ENCODE data around the gene TIGIT. TPM values are rescaled to one million over a fixed set of nuclear protein-coding genes. Genes with fewer than 3 reads are reported as not detected.

Gene TIGIT
- total RNA-seq, 2 experiments from 2014 or later: 7.3 to 8.8 TPM

GRCh38 chr3:114290911-114291901 lies 2.6 kb upstream of the TIGIT start:
- no peaks in the 10 kb centered on the region for H3K36me3 Mint-ChIP-seq (ENCODE audit: low read depth)
- peak overlapping the region; percentile 33 for H3K4me3 Mint-ChIP-seq
- peak overlapping the region; percentile 85 for H3K27ac Mint-ChIP-seq
- no peaks in the 10 kb centered on the region for H3K9me3 Mint-ChIP-seq
- peaks cover 7% of the 10 kb centered on the region for H3K4me1 Mint-ChIP-seq (ENCODE audit: low read depth)
- DNase-seq: peak; percentile 93
- intact Hi-C loops (cut with micrococcal nuclease): loop anchor here (1.0 to 2.0 kb wide), 5 partner anchors 45 to 139 kb away; no protein-coding TSS in a partner anchor
- CTCF ChIA-PET: interaction anchor here (0.5 to 3.3 kb wide), 40 partner anchors 10 to 509 kb away, joined by 3 to 25 read pairs (median 5); no protein-coding TSS in a partner anchor
- no peaks in the 10 kb centered on the region for H3K27me3 Mint-ChIP-seq (ENCODE audit: low read depth)

DNA sequence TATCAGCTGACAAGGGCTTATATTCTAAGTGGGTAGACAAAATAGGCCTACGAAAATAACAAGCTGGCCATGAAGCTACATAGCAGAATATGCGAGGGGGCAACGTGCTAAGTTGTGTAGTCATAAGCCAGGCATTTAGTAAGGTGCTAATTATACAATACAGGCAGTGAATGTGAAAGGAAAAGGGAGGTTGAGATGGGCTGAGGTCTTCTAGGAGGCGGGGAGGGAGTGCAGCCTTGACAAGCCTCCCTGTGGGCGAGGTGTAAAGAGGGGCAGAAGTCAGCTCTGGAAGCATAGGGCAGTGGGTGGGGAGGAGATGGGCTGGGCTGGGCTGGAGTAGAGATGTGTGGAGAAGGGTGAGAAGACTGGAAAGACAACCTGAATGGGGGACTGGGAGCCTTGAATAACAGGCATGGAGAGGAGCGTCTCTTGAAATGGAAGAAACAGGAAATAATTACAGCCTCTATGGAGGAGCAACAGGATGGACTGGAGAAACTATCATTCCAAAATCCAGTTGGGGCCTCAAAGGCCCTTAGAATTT lies 1.2 kb downstream of the TIGIT start:
- intact Hi-C loops (cut with micrococcal nuclease): no loop called here
- Mint-ChIP-seq H3K4me1 (ENCODE audit: low read depth) (peaks cover 10% of the 10 kb centered on the region), H3K27me3 (ENCODE audit: low read depth) (no peaks in the 10 kb centered on the region), H3K36me3 (ENCODE audit: low read depth) (no peaks in the 10 kb centered on the region), H3K9me3 (no peaks in the 10 kb centered on the region), H3K4me3 (peak overlapping the region; percentile 39), H3K27ac (peak overlapping the region; percentile 54)
- no peak for DNase-seq
- CTCF ChIA-PET: interaction anchor here (1.2 kb wide), 1 partner anchor 140 kb away, joined by 3 read pairs; no protein-coding TSS in a partner anchor

- H3K27ac Mint-ChIP-seq: peak overlapping the region; percentile 38
- no peaks in the 10 kb centered on the region for H3K9me3 Mint-ChIP-seq
- H3K4me1 Mint-ChIP-seq (ENCODE audit: low read depth): peaks cover 8% of the 10 kb centered on the region
- H3K27me3 Mint-ChIP-seq (ENCODE audit: low read depth): no peaks in the 10 kb centered on the region
- CTCF ChIA-PET: interaction anchor here (0.6 kb wide), 1 partner anchor 141 kb away, joined by 3 read pairs; no protein-coding TSS in a partner anchor
- DNase-seq: no peak
- no peaks in the 10 kb centered on the region for H3K36me3 Mint-ChIP-seq (ENCODE audit: low read depth)
- H3K4me3 Mint-ChIP-seq: no peak overlapping the region
- intact Hi-C loops (cut with micrococcal nuclease): no loop called here
These were observed 2.1 kb downstream of the TIGIT start for GRCh38 chr3:114295946-114296345.

- no peak overlapping the region for H3K27ac Mint-ChIP-seq
- H3K4me3 Mint-ChIP-seq: no peak overlapping the region
- intact Hi-C loops (cut with micrococcal nuclease): loop anchor here (1.0 kb wide), 1 partner anchor 147 kb away; no protein-coding TSS in a partner anchor
- CTCF ChIA-PET: interaction anchor here (0.6 to 4.2 kb wide), 6 partner anchors 8 to 147 kb away, joined by 3 to 15 read pairs (median 4); no protein-coding TSS in a partner anchor
- H3K9me3 Mint-ChIP-seq: no peaks in the 10 kb centered on the region
- DNase-seq: peak; percentile 43
- peaks cover 4% of the 10 kb centered on the region for H3K4me1 Mint-ChIP-seq (ENCODE audit: low read depth)
- no peaks in the 10 kb centered on the region for H3K36me3 Mint-ChIP-seq (ENCODE audit: low read depth)
- H3K27me3 Mint-ChIP-seq (ENCODE audit: low read depth): no peaks in the 10 kb centered on the region
These were observed 5.6 kb downstream of the TIGIT start for GRCh38 chr3:114299421-114299820.

DNA sequence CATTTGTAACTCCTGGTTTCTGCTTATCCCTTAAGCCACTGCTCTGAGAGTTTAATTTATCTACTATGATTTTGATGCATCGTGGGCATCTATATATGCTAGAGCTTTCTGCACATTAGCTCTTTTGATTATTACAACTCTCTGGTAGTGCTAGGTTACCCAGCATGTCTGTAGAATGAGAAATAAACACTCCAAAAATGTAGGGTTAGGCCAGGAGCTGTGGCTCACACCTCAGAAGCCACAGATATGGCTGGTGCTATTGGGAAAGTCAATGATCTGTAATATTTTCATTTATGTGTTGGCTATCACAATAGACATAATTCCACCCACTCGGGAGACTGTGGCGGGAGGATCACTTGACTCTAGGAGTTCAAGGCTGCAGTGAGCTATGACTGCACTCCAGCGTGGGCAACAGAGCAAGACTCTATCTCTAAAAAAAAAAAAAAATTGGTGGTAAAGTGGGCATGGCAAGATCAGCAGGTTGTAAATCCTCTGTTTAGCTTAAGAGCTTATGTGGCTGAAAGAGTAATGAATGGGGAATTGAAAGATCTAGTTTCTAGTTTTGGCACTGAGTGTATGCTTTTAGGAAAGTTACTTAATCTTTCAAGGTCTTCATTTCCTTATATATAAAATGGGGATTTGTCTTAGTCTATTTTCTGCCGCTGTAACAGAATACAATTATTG lies 6.3 kb downstream of the TIGIT start:
- H3K27ac Mint-ChIP-seq: no peak overlapping the region
- no peak overlapping the region for H3K4me3 Mint-ChIP-seq
- no peaks in the 10 kb centered on the region for H3K27me3 Mint-ChIP-seq (ENCODE audit: low read depth)
- no peak for DNase-seq
- CTCF ChIA-PET: interaction anchor here (0.6 to 4.2 kb wide), 5 partner anchors 9 to 148 kb away, joined by 4 to 15 read pairs (median 4); no protein-coding TSS in a partner anchor
- intact Hi-C loops (cut with micrococcal nuclease): loop anchor here (1.0 kb wide), 1 partner anchor 148 kb away; no protein-coding TSS in a partner anchor
- no peaks in the 10 kb centered on the region for H3K36me3 Mint-ChIP-seq (ENCODE audit: low read depth)
- H3K9me3 Mint-ChIP-seq: no peaks in the 10 kb centered on the region
- H3K4me1 Mint-ChIP-seq (ENCODE audit: low read depth): peaks cover 4% of the 10 kb centered on the region

- CTCF ChIA-PET: interaction anchor here (1.0 to 1.7 kb wide), 3 partner anchors 15 to 77 kb away, joined by 3 to 5 read pairs (median 3); no protein-coding TSS in a partner anchor
- Mint-ChIP-seq H3K27ac (peak overlapping the region; percentile 89), H3K27me3 (ENCODE audit: low read depth) (no peaks in the 10 kb centered on the region), H3K4me1 (ENCODE audit: low read depth) (peaks cover 34% of the 10 kb centered on the region), H3K9me3 (no peaks in the 10 kb centered on the region), H3K4me3 (peak overlapping the region; percentile 47), H3K36me3 (ENCODE audit: low read depth) (peaks cover 2% of the 10 kb centered on the region)
- peak; percentile 38 for DNase-seq
- intact Hi-C loops (cut with micrococcal nuclease): no loop called here
These were observed 13.5 kb downstream of the TIGIT start for GRCh38 chr3:114307222-114307830.

DNA sequence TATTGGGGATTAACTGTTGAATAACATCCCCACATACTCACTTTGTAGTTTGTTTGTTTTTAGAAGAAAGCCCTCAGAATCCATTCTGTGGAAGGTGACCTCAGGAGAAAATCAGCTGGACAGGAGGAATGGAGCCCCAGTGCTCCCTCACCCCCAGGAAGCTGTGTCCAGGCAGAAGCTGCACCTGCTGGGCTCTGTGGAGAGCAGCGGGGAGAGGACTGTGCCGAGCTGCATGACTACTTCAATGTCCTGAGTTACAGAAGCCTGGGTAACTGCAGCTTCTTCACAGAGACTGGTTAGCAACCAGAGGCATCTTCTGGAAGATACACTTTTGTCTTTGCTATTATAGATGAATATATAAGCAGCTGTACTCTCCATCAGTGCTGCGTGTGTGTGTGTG lies 14.0 kb downstream of the TIGIT start:
- Mint-ChIP-seq H3K4me1 (ENCODE audit: low read depth) (peaks cover 34% of the 10 kb centered on the region), H3K4me3 (peak overlapping the region; percentile 47), H3K9me3 (no peaks in the 10 kb centered on the region), H3K27ac (peak overlapping the region; percentile 89), H3K27me3 (ENCODE audit: low read depth) (no peaks in the 10 kb centered on the region), H3K36me3 (ENCODE audit: low read depth) (peaks cover 2% of the 10 kb centered on the region)
- CTCF ChIA-PET: interaction anchor here (1.0 to 1.7 kb wide), 2 partner anchors 16 to 17 kb away, joined by 3 to 5 read pairs; no protein-coding TSS in a partner anchor
- DNase-seq: no peak
- intact Hi-C loops (cut with micrococcal nuclease): loop anchor here (1.0 kb wide), 1 partner anchor 95 kb away; no protein-coding TSS in a partner anchor

DNA sequence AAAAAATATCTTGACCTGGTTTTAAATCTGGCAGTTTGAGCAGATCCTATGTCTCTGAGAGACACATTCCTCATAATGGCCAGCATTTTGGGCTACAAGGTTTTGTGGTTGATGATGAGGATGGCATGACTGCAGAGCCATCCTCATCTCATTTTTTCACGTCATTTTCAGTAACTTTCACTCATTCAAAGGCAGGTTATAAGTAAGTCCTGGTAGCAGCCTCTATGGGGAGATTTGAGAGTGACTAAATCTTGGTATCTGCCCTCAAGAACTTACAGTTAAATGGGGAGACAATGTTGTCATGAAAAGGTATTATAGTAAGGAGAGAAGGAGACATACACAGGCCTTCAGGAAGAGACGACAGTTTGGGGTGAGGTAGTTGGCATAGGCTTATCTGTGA lies 14.5 kb downstream of the TIGIT start:
- Mint-ChIP-seq H3K4me3 (peak overlapping the region; percentile 47), H3K36me3 (ENCODE audit: low read depth) (peaks cover 2% of the 10 kb centered on the region), H3K27me3 (ENCODE audit: low read depth) (no peaks in the 10 kb centered on the region)

GRCh38 chr3:114308830-114309229 lies 15.0 kb downstream of the TIGIT start:
- Mint-ChIP-seq H3K9me3 (no peaks in the 10 kb centered on the region), H3K27ac (peak overlapping the region; percentile 89), H3K27me3 (ENCODE audit: low read depth) (no peaks in the 10 kb centered on the region), H3K36me3 (ENCODE audit: low read depth) (peaks cover 2% of the 10 kb centered on the region), H3K4me3 (peak overlapping the region; percentile 47), H3K4me1 (ENCODE audit: low read depth) (peaks cover 40% of the 10 kb centered on the region)
- CTCF ChIA-PET: no interaction called here
- intact Hi-C loops (cut with micrococcal nuclease): loop anchor here (1.0 kb wide), 1 partner anchor 96 kb away; no protein-coding TSS in a partner anchor
- peak; percentile 57 for DNase-seq

More for the DNA sequence above, 14.5 kb downstream of the TIGIT start:
- peaks cover 36% of the 10 kb centered on the region for H3K4me1 Mint-ChIP-seq (ENCODE audit: low read depth)
- H3K9me3 Mint-ChIP-seq: no peaks in the 10 kb centered on the region
- intact Hi-C loops (cut with micrococcal nuclease): loop anchor here (1.0 kb wide), 1 partner anchor 95 kb away; no protein-coding TSS in a partner anchor
- peak overlapping the region; percentile 89 for H3K27ac Mint-ChIP-seq
- CTCF ChIA-PET: interaction anchor here (1.0 kb wide), 1 partner anchor 18 kb away, joined by 3 read pairs; no protein-coding TSS in a partner anchor
- no peak for DNase-seq

DNA sequence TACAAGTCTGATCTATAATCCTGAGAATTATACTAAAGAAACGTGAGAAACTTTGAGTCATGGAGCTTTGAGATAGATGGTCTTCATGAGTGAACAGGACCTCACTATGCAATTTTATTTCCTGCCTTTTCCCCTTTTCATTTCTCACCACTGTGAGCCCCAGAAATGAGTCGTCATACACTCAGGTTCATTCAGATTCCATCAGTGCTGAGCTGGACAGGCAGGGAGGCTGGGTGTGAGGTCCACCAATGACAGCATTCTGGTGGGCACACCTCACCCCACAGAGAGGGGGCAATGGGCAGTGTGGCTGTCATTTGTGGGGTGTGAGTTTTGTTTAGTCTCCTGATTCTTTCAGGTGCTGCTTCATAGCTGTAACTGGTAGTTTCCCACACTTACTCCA lies 16.9 kb downstream of the TIGIT start:
- H3K27ac Mint-ChIP-seq: peak overlapping the region; percentile 85
- H3K9me3 Mint-ChIP-seq: no peaks in the 10 kb centered on the region
- H3K36me3 Mint-ChIP-seq (ENCODE audit: low read depth): peaks cover 2% of the 10 kb centered on the region
- intact Hi-C loops (cut with micrococcal nuclease): loop anchor here (1.0 to 5.0 kb wide), 4 partner anchors 14 to 107 kb away; no protein-coding TSS in a partner anchor
- no peaks in the 10 kb centered on the region for H3K27me3 Mint-ChIP-seq (ENCODE audit: low read depth)
- DNase-seq: peak; percentile 34
- peaks cover 53% of the 10 kb centered on the region for H3K4me1 Mint-ChIP-seq (ENCODE audit: low read depth)
- CTCF ChIA-PET: interaction anchor here (1.2 to 3.5 kb wide), 5 partner anchors 13 to 108 kb away, joined by 3 to 16 read pairs (median 3); no protein-coding TSS in a partner anchor
- no peak overlapping the region for H3K4me3 Mint-ChIP-seq

GRCh38 chr3:114313426-114313825 lies 19.6 kb downstream of the TIGIT start:
- Mint-ChIP-seq H3K4me1 (ENCODE audit: low read depth) (peaks cover 47% of the 10 kb centered on the region), H3K27me3 (ENCODE audit: low read depth) (no peaks in the 10 kb centered on the region), H3K9me3 (no peaks in the 10 kb centered on the region), H3K36me3 (ENCODE audit: low read depth) (peaks cover 2% of the 10 kb centered on the region), H3K27ac (peak overlapping the region; percentile 48), H3K4me3 (no peak overlapping the region)
- DNase-seq: no peak
- intact Hi-C loops (cut with micrococcal nuclease): loop anchor here (5.0 kb wide), 1 partner anchor 104 kb away; no protein-coding TSS in a partner anchor
- CTCF ChIA-PET: interaction anchor here (1.1 to 3.5 kb wide), 2 partner anchors 22 kb away, joined by 4 to 16 read pairs; no protein-coding TSS in a partner anchor
